Neural cell (in vitro differentiated cells): Measurements from ENCODE around the gene CREB3L4. TPM values are rescaled to one million over a fixed set of nuclear protein-coding genes. Genes with fewer than 3 reads are reported as not detected.

ENCODE experiments used
- H2AFZ ChIP-seq: fragments of 200-600, 300-800 bp; sonication (generic), shearing (Covaris generic); 2 replicates; pipeline ENCODE4 v1.6.0; 2014; ENCODE audit warnings: low read depth, mild to moderate bottlenecking, antibody characterized with exemption, low read length, moderate library complexity
- H3F3A ChIP-seq: fragments of 200-600 bp; shearing (Covaris generic); 2 replicates; pipeline ENCODE4 v1.6.1; 2016; ENCODE audit warnings: mild to moderate bottlenecking, moderate library complexity, mixed read lengths, antibody characterized with exemption, low read length; ENCODE audit not compliant: insufficient read depth, poor library complexity, severe bottlenecking
- H3K27ac ChIP-seq: fragments of 200-600, 300-800 bp; sonication (generic), shearing (Covaris generic); 2 replicates; pipeline ENCODE4 v1.5.1; 2014; ENCODE audit warnings: mild to moderate bottlenecking, low read length, moderate library complexity
- H3K27me3 ChIP-seq: fragments of 300-800, 200-600 bp; sonication (generic), shearing (Covaris generic); 2 replicates; pipeline ENCODE4 v1.6.0; 2014; ENCODE audit warnings: mild to moderate bottlenecking, low read depth, low read length, moderate library complexity; ENCODE audit not compliant: insufficient read depth
- H3K36me3 ChIP-seq: fragments of 300-800, 200-600 bp; sonication (generic), shearing (Covaris generic); 2 replicates; pipeline ENCODE4 v1.5.1; 2014; ENCODE audit warnings: mild to moderate bottlenecking, antibody characterized with exemption, low read length, moderate library complexity; ENCODE audit not compliant: insufficient read depth
- H3K4me2 ChIP-seq: fragments of 300-800, 200-600 bp; sonication (generic), shearing (Covaris generic); 2 replicates; pipeline ENCODE4 v1.6.0; 2014; ENCODE audit warnings: mild to moderate bottlenecking, low read length
- H3K4me3 ChIP-seq: fragments of 300-800, 200-600 bp; sonication (generic), shearing (Covaris generic); 2 replicates; pipeline ENCODE4 v1.5.1; 2014; ENCODE audit warnings: mild to moderate bottlenecking, low read length, moderate library complexity
- H3K79me2 ChIP-seq: fragments of 200-600 bp; shearing (Covaris generic); replicated peaks from 2 replicates; pipeline ENCODE4 v1.6.0; 2014; ENCODE audit warnings: mild to moderate bottlenecking, low read length, moderate library complexity; ENCODE audit not compliant: insufficient read depth
- H3K9ac ChIP-seq: fragments of 300-800, 200-600 bp; sonication (generic), shearing (Covaris generic); 2 replicates; pipeline ENCODE4 v1.6.1; 2016; ENCODE audit warnings: mild to moderate bottlenecking, low read length, mixed read lengths
- H3K9me2 ChIP-seq: fragments of 200-600 bp; shearing (Covaris generic); 2 replicates; pipeline ENCODE4 v1.6.1; 2016; ENCODE audit warnings: mild to moderate bottlenecking, low read length, mixed read lengths; ENCODE audit not compliant: insufficient read depth
- H3K9me3 ChIP-seq: fragments of 200-600, 300-800 bp; sonication (generic), shearing (Covaris generic); 2 replicates; pipeline ENCODE4 v1.6.1; 2016; ENCODE audit warnings: mild to moderate bottlenecking, mixed run types, low read length, moderate library complexity, mixed read lengths
- H4K20me1 ChIP-seq: fragments of 200-600 bp; shearing (Covaris generic); 2 replicates; pipeline ENCODE4 v1.6.1; 2016; ENCODE audit warnings: mild to moderate bottlenecking, mixed run types; ENCODE audit not compliant: insufficient read depth
- CTCF ChIP-seq: fragments of 450-650 bp; IDR thresholded peaks from 2 replicates; pipeline ENCODE4 v1.5.1; 2014; ENCODE audit warnings: antibody characterized with exemption, mild to moderate bottlenecking, moderate library complexity; ENCODE audit not compliant: poor library complexity, severe bottlenecking
- EP300 ChIP-seq: fragments of 450-650 bp; conservative IDR thresholded peaks from 2 replicates; pipeline ENCODE4 v1.6.1; 2014; ENCODE audit warnings: antibody characterized with exemption, mild to moderate bottlenecking, moderate library complexity; ENCODE audit not compliant: poor library complexity, severe bottlenecking
- EZH2 ChIP-seq: fragments of 200-600, 300-800 bp; shearing (Covaris generic), sonication (generic); IDR thresholded peaks from 2 replicates; pipeline ENCODE4 v1.6.1; 2014; ENCODE audit warnings: antibody characterized with exemption, low read length, borderline replicate concordance, mild to moderate bottlenecking; ENCODE audit not compliant: insufficient read depth, poor library complexity, severe bottlenecking
- MXI1 ChIP-seq: fragments of 450-650 bp; conservative IDR thresholded peaks from 2 replicates; pipeline ENCODE4 v1.6.1; 2014; ENCODE audit warnings: antibody characterized with exemption, mild to moderate bottlenecking; ENCODE audit not compliant: poor library complexity, severe bottlenecking
- POLR2AphosphoS5 ChIP-seq: IDR thresholded peaks from 2 replicates; pipeline ENCODE4 v1.6.1; 2012
- RAD21 ChIP-seq: fragments of 450-650 bp; conservative IDR thresholded peaks from 2 replicates; pipeline ENCODE4 v1.6.1; 2014; ENCODE audit warnings: antibody characterized with exemption, mild to moderate bottlenecking, moderate library complexity
- REST ChIP-seq: IDR thresholded peaks from 2 replicates; pipeline ENCODE4 v1.6.1; 2012; ENCODE audit warnings: borderline replicate concordance
- SMC3 ChIP-seq: fragments of 450-650 bp; conservative IDR thresholded peaks from 2 replicates; pipeline ENCODE4 v1.6.1; 2014; ENCODE audit warnings: antibody characterized with exemption, mild to moderate bottlenecking, moderate library complexity; ENCODE audit not compliant: poor library complexity
- TAF1 ChIP-seq: IDR thresholded peaks from 2 replicates; pipeline ENCODE4 v1.6.1; 2012; ENCODE audit warnings: low read depth
- polyA plus RNA-seq: library from polyadenylated mRNA; depleted of rRNA; stranded (reverse); fragments of >200 nt; gene quantifications from 2 replicates; pipeline ENCODE4 v1.2.3, GENCODE V29; 2014

The CREB3L4 gene
- polyA plus RNA-seq, 1 donor from 2014 or later: 18.0 TPM

- peaks cover 25% of the 10 kb centered on the region for H3K79me2 ChIP-seq
- peaks cover 4% of the 10 kb centered on the region for H3F3A ChIP-seq
- peak overlapping the region; percentile 79 for H2AFZ ChIP-seq
- H3K36me3 ChIP-seq: no peaks in the 10 kb centered on the region
- H3K27me3 ChIP-seq: no peaks in the 10 kb centered on the region
- TF ChIP-seq CTCF (no peak), POLR2AphosphoS5 (no peak), EP300 (no peak), TAF1 (no peak), RAD21 (no peak), EZH2 (no peak), MXI1 (no peak), SMC3 (no peak), REST (no peak)
- no peaks in the 10 kb centered on the region for H3K9me3 ChIP-seq
- no peaks in the 10 kb centered on the region for H4K20me1 ChIP-seq
- peak overlapping the region; percentile 84 for H3K9ac ChIP-seq
- peak overlapping the region; percentile 90 for H3K4me3 ChIP-seq
- no peaks in the 10 kb centered on the region for H3K9me2 ChIP-seq
- peak overlapping the region; percentile 94 for H3K4me2 ChIP-seq
- H3K27ac ChIP-seq: peak overlapping the region; percentile 81
Observed at GRCh38 chr1:153963850-153964331, 3.8 kb upstream of the CREB3L4 start.

GRCh38 chr1:153968000-153968363 is 280 bp downstream of the CREB3L4 start:
- H4K20me1 ChIP-seq: no peaks in the 10 kb centered on the region
- no peaks in the 10 kb centered on the region for H3K9me3 ChIP-seq
- H3K9me2 ChIP-seq: no peaks in the 10 kb centered on the region
- H3K4me3 ChIP-seq: peak overlapping the region; percentile 91
- H3K36me3 ChIP-seq: no peaks in the 10 kb centered on the region
- H3K79me2 ChIP-seq: peaks cover 10% of the 10 kb centered on the region
- peak overlapping the region; percentile 26 for H3K4me2 ChIP-seq
- peak; percentile 13 for TF ChIP-seq TAF1
- no peak for TF ChIP-seq CTCF
- no peak for TF ChIP-seq REST
- no peak for TF ChIP-seq EP300
- H3K9ac ChIP-seq: peak overlapping the region; percentile 62
- peaks cover 4% of the 10 kb centered on the region for H3F3A ChIP-seq
- H2AFZ ChIP-seq: peak overlapping the region; percentile 43
- peak overlapping the region; percentile 74 for H3K27ac ChIP-seq
- H3K27me3 ChIP-seq: no peaks in the 10 kb centered on the region
